Common myeloid progenitor, CD34-positive (primary cell): ENCODE results near the gene PNMT.

Source experiments
- CTCF ChIA-PET: fragments of 350-600 bp; sonication (Branson Sonifier 250); formaldehyde crosslinking; loops from one replicate; lab custom pipeline; 2021; ENCODE audit warnings: antibody characterized with exemption; lab: Charles Lee
- POLR2A ChIA-PET: fragments of 350-600 bp; sonication (Branson Sonifier 250); formaldehyde crosslinking; loops from one replicate; lab custom pipeline; 2021; ENCODE audit warnings: antibody characterized with exemption; lab: Charles Lee
- DNase-seq, 3 donors: peaks; one replicate each; pipeline versions ENCODE4 v3.0.0 to v3.0.0-alpha.2; 2013
- H3K27ac ChIP-seq, 2 experiments: 1 replicate in 1 of 2; 2 replicates in 1 of 2; pipeline ENCODE4 v1.7.0; 2013; ENCODE audit warnings: inconsistent platforms in 2 of 2, low read length in 2 of 2, mild to moderate bottlenecking in 2 of 2, low read depth in 1 of 2, moderate library complexity in 1 of 2; ENCODE audit not compliant: severe bottlenecking in 2 of 2, insufficient read depth in 1 of 2, poor library complexity in 1 of 2
- H3K27me3 ChIP-seq, 5 experiments: replicated peaks in 2 of 5; 1 replicate in 3 of 5; 2 replicates in 2 of 5; pipeline versions ENCODE4 v1.6.1 to v1.7.0; 2013; ENCODE audit warnings: low read length in 4 of 5, mild to moderate bottlenecking in 2 of 5, moderate library complexity in 2 of 5, inconsistent platforms in 1 of 5; ENCODE audit not compliant: insufficient read depth in 5 of 5, control insufficient read depth in 4 of 5
- H3K36me3 ChIP-seq, 4 experiments: 1 replicate in 2 of 4; 2 replicates in 2 of 4; pipeline versions ENCODE4 v1.6.1 to v1.7.0; 2013; ENCODE audit warnings: low read length in 3 of 4, control low read depth in 1 of 4, mild to moderate bottlenecking in 1 of 4; ENCODE audit not compliant: control insufficient read depth in 4 of 4, insufficient read depth in 4 of 4
- H3K4me1 ChIP-seq, 4 experiments: 1 replicate in 3 of 4; 2 replicates in 1 of 4; pipeline versions ENCODE4 v1.6.1 to v1.7.1; 2013; ENCODE audit warnings: low read length in 3 of 4, mild to moderate bottlenecking in 3 of 4, control low read depth in 1 of 4, inconsistent platforms in 1 of 4, moderate library complexity in 1 of 4; ENCODE audit not compliant: control insufficient read depth in 4 of 4, insufficient read depth in 4 of 4; ENCODE audit errors: control extremely low read depth in 1 of 4
- H3K4me3 ChIP-seq, 7 experiments: 1 replicate in 4 of 7; 2 replicates in 3 of 7; pipeline versions ENCODE4 v1.5.1 to v1.7.0; 2013; ENCODE audit warnings: mild to moderate bottlenecking in 7 of 7, low read length in 6 of 7, moderate library complexity in 6 of 7, inconsistent platforms in 2 of 7, low read depth in 2 of 7, control low read depth in 1 of 7; ENCODE audit not compliant: insufficient read depth in 4 of 7, control insufficient read depth in 1 of 7; ENCODE audit errors: extremely low read depth in 1 of 7
- H3K9me3 ChIP-seq, 5 experiments: 1 replicate in 4 of 5; 2 replicates in 1 of 5; pipeline versions ENCODE4 v1.6.1 to v1.7.1; 2013; ENCODE audit warnings: low read length in 4 of 5, mild to moderate bottlenecking in 2 of 5, inconsistent platforms in 1 of 5, low read depth in 1 of 5, moderate library complexity in 1 of 5; ENCODE audit not compliant: control insufficient read depth in 4 of 5, insufficient read depth in 2 of 5; ENCODE audit errors: control extremely low read depth in 1 of 5
- WGBS: methylation state at CpG from one replicate; pipeline ENCODE4 v1.1.5; 2013; ENCODE audit not compliant: insufficient coverage; 5-methylcytosine and 5-hydroxymethylcytosine counted together

The PNMT gene

GRCh38 chr17:39643271-39643670 is 25.0 kb upstream of the PNMT start:
- Histone ChIP-seq H3K4me1 (peaks cover 6 to 53% (median 50%) of the 10 kb centered on the region in 4 experiments), H3K36me3 (peaks cover 0 to 4% (median 0%) of the 10 kb centered on the region in 4 experiments), H3K9me3 (no peaks in the 10 kb centered on the region), H3K4me3 (no peak overlapping the region), H3K27ac (peak overlapping the region in 1 of 2 experiments; percentile 18), H3K27me3 (no peaks in the 10 kb centered on the region)
- peak in 2 of 3 donors; percentile 49 to 56 for DNase-seq
- CTCF ChIA-PET, result interaction anchor here (0.8 to 16.4 kb wide), 7 partner anchors 4 to 27 kb away, joined by 3 to 198 read pairs (median 4); partner anchors contain the start of gene STARD3
- WGBS, result 86% methylated on average over 1 of the region's 4 CpGs
- POLR2A ChIA-PET, result interaction anchor here (0.5 kb wide), 1 partner anchor 445 kb away, joined by 4 read pairs; no protein-coding TSS in a partner anchor

- H3K27ac ChIP-seq, result no peak overlapping the region
- POLR2A ChIA-PET, result no interaction called here
- H3K36me3 ChIP-seq, result peaks cover 0 to 8% (median 2%) of the 10 kb centered on the region in 4 experiments
- no peak for DNase-seq
- no peaks in the 10 kb centered on the region for H3K27me3 ChIP-seq
- CTCF ChIA-PET, result interaction anchor here (1.1 to 16.4 kb wide), 7 partner anchors 8 to 106 kb away, joined by 3 to 198 read pairs (median 5); partner anchors contain the start of genes PPP1R1B, STARD3 and TCAP
- 88% methylated on average over 5 of the region's 5 CpGs for WGBS
- H3K4me1 ChIP-seq, result peaks cover 0 to 33% (median 23%) of the 10 kb centered on the region in 4 experiments
- H3K9me3 ChIP-seq, result no peaks in the 10 kb centered on the region
- H3K4me3 ChIP-seq, result no peak overlapping the region
These were observed 21.0 kb upstream of the PNMT start for GRCh38 chr17:39647256-39647655.

GRCh38 chr17:39648616-39649366 is 19.5 kb upstream of the PNMT start:
- H3K27me3 ChIP-seq, result no peaks in the 10 kb centered on the region
- CTCF ChIA-PET, result interaction anchor here (1.6 to 16.4 kb wide), 4 partner anchors 8 to 27 kb away, joined by 5 to 198 read pairs (median 68); partner anchors contain the start of genes PPP1R1B, STARD3 and TCAP
- DNase-seq, result no peak
- 92% methylated on average over 14 of the region's 15 CpGs for WGBS
- POLR2A ChIA-PET, result interaction anchor here (0.5 to 0.6 kb wide), 2 partner anchors 32 to 407 kb away, joined by 4 read pairs; no protein-coding TSS in a partner anchor
- H3K4me3 ChIP-seq, result no peak overlapping the region
- no peak overlapping the region for H3K27ac ChIP-seq
- peaks cover 0 to 20% (median 11%) of the 10 kb centered on the region in 4 experiments for H3K4me1 ChIP-seq
- H3K9me3 ChIP-seq, result no peaks in the 10 kb centered on the region
- peaks cover 0 to 8% (median 2%) of the 10 kb centered on the region in 4 experiments for H3K36me3 ChIP-seq

- DNase-seq, result no peak
- POLR2A ChIA-PET, result no interaction called here
- H3K27ac ChIP-seq, result peak overlapping the region in 1 of 2 experiments; percentile 22
- H3K4me3 ChIP-seq, result no peak overlapping the region
- peaks cover 0 to 20% (median 11%) of the 10 kb centered on the region in 4 experiments for H3K4me1 ChIP-seq
- H3K36me3 ChIP-seq, result peaks cover 0 to 8% (median 4%) of the 10 kb centered on the region in 4 experiments
- H3K27me3 ChIP-seq, result no peaks in the 10 kb centered on the region
- 86% methylated on average over 11 of the region's 11 CpGs for WGBS
- CTCF ChIA-PET, result interaction anchor here (0.5 to 16.4 kb wide), 5 partner anchors 11 to 357 kb away, joined by 3 to 198 read pairs (median 130); partner anchors contain the start of genes PNMT, PPP1R1B, STARD3 and TCAP
- H3K9me3 ChIP-seq, result no peaks in the 10 kb centered on the region
These were observed 18.1 kb upstream of the PNMT start for GRCh38 chr17:39650121-39650579.

GRCh38 chr17:39651923-39652586 is 16.2 kb upstream of the PNMT start:
- Histone ChIP-seq H3K4me1 (peaks cover 0 to 23% (median 11%) of the 10 kb centered on the region in 4 experiments), H3K9me3 (no peaks in the 10 kb centered on the region), H3K36me3 (peaks cover 2 to 18% (median 10%) of the 10 kb centered on the region in 4 experiments), H3K27me3 (no peaks in the 10 kb centered on the region), H3K4me3 (no peak overlapping the region), H3K27ac (peak overlapping the region in 1 of 2 experiments; percentile 49)
- WGBS, result 59% methylated on average over 5 of the region's 8 CpGs
- CTCF ChIA-PET, result interaction anchor here (1.3 to 16.4 kb wide), 9 partner anchors 9 to 67 kb away, joined by 3 to 198 read pairs (median 10); partner anchors contain the start of genes PNMT, PPP1R1B, STARD3 and TCAP
- DNase-seq, result no peak
- POLR2A ChIA-PET, result no interaction called here

- 90% methylated on average over 7 of the region's 7 CpGs for WGBS
- Histone ChIP-seq H3K4me3 (no peak overlapping the region), H3K27ac (peak overlapping the region in 1 of 2 experiments; percentile 23), H3K27me3 (no peaks in the 10 kb centered on the region), H3K9me3 (no peaks in the 10 kb centered on the region), H3K4me1 (peaks cover 0 to 23% (median 13%) of the 10 kb centered on the region in 4 experiments), H3K36me3 (peaks cover 4 to 20% (median 12%) of the 10 kb centered on the region in 4 experiments)
- POLR2A ChIA-PET, result no interaction called here
- DNase-seq, result no peak
- CTCF ChIA-PET, result interaction anchor here (1.1 to 16.4 kb wide), 9 partner anchors 9 to 97 kb away, joined by 3 to 198 read pairs (median 10); partner anchors contain the start of genes PNMT, PPP1R1B, STARD3 and TCAP
These were observed 15.5 kb upstream of the PNMT start for GRCh38 chr17:39652587-39653315.
